ENCODE measurements around the gene OLAH. TPM values are rescaled to one million over a fixed set of nuclear protein-coding genes. Genes with fewer than 3 reads are reported as not detected.

OLAH gene
- total and polyA plus RNA-seq, 2 experiments from 2014 or later = not detected

DNA sequence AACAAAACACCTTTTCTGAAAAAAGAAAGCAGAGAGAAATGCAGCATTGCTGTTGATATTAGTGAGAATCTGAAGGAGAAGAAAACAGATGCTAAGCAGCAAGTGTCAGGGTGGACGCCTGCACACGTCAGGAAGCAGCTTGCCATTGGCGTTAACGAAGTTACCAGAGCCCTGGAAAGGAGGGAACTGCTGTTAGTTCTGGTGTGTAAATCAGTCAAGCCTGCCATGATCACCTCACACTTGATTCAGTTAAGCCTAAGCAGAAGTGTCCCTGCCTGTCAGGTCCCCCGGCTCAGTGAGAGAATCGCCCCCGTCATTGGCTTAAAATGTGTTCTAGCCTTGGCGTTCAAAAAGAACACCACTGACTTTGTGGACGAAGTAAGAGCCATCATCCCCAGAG, 59.8 kb downstream of the OLAH start:
- TF ChIP-seq EZH2phosphoT487 (IDR thresholded peaks at IDR 0.05; ENCODE audit: insufficient read depth, low read depth) (no peak), EZH2 (IDR thresholded peaks at IDR 0.05; ENCODE audit: insufficient read depth, poor library complexity, severe bottlenecking) (no peak)
- Histone ChIP-seq H3K4me3 (no peak overlapping the region), H3K9me2 (ENCODE audit: insufficient read depth) (no peaks in the 10 kb centered on the region), H3K27me3 (replicated peaks; ENCODE audit: insufficient read depth) (no peaks in the 10 kb centered on the region), H3K27ac (no peak overlapping the region), H2AFZ (no peak overlapping the region), H3K36me3 (ENCODE audit: low read depth) (peaks cover 40% of the 10 kb centered on the region), H3K79me2 (ENCODE audit: insufficient read depth) (peaks cover 67% of the 10 kb centered on the region), H3K9me3 (ENCODE audit: low read depth) (no peaks in the 10 kb centered on the region), H4K20me1 (ENCODE audit: insufficient read depth) (no peaks in the 10 kb centered on the region), H3K4me1 (ENCODE audit: insufficient read depth) (peaks cover 9% of the 10 kb centered on the region), H3K4me2 (ENCODE audit: unreplicated experiment) (no peak overlapping the region), H3K9ac (no peak overlapping the region), H3F3A (ENCODE audit: insufficient read depth) (peaks cover 22% of the 10 kb centered on the region)
- 91 to 94% methylated on average over 9 of the region's 9 CpGs for WGBS, 2 experiments (ENCODE audit: low coverage in 1 of 2, low lambda C conversion rate in 2 of 2, missing lambda C conversion rate in 2 of 2)
- in situ Hi-C loops (cut with MboI) = loop anchor here (25.0 kb wide), 1 partner anchor 591 kb away; no protein-coding TSS in a partner anchor
- no peak for DNase-seq

DNA sequence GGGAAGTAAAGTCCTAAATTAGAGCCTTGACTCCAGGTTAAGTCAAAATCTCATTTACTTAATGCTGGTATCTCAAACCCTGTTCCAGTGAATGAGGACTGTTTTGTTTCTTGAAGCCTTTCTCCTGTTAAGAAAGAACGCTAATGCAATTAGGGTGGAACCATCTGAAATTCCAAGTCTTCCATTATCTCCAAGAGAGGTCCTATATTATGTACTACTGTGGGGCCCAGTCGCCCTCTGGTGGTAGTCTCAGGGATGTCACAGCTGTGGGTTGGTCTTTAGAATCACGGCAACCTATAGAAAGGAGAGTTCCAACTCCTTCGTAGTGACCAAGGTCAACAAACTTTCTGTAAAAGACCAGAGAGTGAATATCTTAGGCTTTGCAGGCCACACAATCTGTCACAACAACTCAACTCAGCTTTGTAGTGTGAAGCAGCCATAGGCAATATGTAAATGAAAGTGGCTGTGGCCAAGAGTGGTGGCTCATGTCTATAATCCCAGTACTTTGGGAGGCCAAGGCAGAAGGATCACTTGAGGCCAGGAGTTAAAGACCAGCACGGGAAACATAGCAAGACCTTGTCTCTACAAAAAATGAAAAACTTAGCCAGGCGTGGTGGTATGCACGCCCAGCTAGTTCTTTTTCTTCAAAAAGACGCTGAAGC, 62.7 kb downstream of the OLAH start:
- peaks cover 32% of the 10 kb centered on the region for H3F3A ChIP-seq (ENCODE audit: insufficient read depth)
- H2AFZ ChIP-seq = peak overlapping the region; percentile 45
- in situ Hi-C loops (cut with MboI) = loop anchor here (25.0 kb wide), 1 partner anchor 594 kb away; no protein-coding TSS in a partner anchor
- H3K36me3 ChIP-seq (ENCODE audit: low read depth) = peaks cover 47% of the 10 kb centered on the region
- WGBS, 2 experiments (ENCODE audit: low coverage in 1 of 2, low lambda C conversion rate in 2 of 2, missing lambda C conversion rate in 2 of 2) = 43 to 45% methylated on average over 8 of the region's 8 CpGs
- TF ChIP-seq EZH2phosphoT487 (IDR thresholded peaks at IDR 0.05; ENCODE audit: insufficient read depth, low read depth) = no peak
- no peak for TF ChIP-seq EZH2 (IDR thresholded peaks at IDR 0.05; ENCODE audit: insufficient read depth, poor library complexity, severe bottlenecking)
- H3K79me2 ChIP-seq (ENCODE audit: insufficient read depth) = peaks cover 38% of the 10 kb centered on the region
- no peak overlapping the region for H3K27ac ChIP-seq
- H3K4me2 ChIP-seq (ENCODE audit: unreplicated experiment) = no peak overlapping the region
- no peak overlapping the region for H3K9ac ChIP-seq
- no peaks in the 10 kb centered on the region for H4K20me1 ChIP-seq (ENCODE audit: insufficient read depth)
- no peak overlapping the region for H3K4me3 ChIP-seq
- H3K27me3 ChIP-seq (replicated peaks; ENCODE audit: insufficient read depth) = no peaks in the 10 kb centered on the region
- H3K9me3 ChIP-seq (ENCODE audit: low read depth) = no peaks in the 10 kb centered on the region
- no peaks in the 10 kb centered on the region for H3K9me2 ChIP-seq (ENCODE audit: insufficient read depth)
- DNase-seq = peak; percentile 73
- H3K4me1 ChIP-seq (ENCODE audit: insufficient read depth) = no peaks in the 10 kb centered on the region

DNA sequence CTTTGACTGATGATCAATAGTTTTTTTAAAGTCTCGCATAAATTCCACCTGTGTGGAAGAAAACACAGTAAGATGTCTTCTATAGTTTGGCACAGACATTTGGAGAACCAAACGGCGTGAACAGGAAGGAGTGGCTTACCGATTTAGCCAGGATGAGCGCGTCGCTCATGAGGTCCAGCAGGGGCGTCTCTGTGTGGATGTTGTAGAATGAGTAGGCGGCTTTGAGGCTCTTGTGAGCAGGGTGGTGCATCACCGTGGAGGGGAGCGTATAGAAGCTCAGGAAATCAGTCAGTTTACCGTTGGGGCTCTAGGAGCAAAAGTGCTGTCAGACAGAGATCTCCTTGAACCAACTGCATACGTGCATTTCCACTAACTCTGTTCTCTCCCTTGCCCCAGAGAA, 68.9 kb downstream of the OLAH start:
- DNase-seq = no peak
- no peak for TF ChIP-seq EZH2phosphoT487 (IDR thresholded peaks at IDR 0.05; ENCODE audit: insufficient read depth, low read depth)
- no peak for TF ChIP-seq EZH2 (IDR thresholded peaks at IDR 0.05; ENCODE audit: insufficient read depth, poor library complexity, severe bottlenecking)
- Histone ChIP-seq H3K4me1 (ENCODE audit: insufficient read depth) (no peaks in the 10 kb centered on the region), H3K79me2 (ENCODE audit: insufficient read depth) (peaks cover 23% of the 10 kb centered on the region), H3K9me3 (ENCODE audit: low read depth) (no peaks in the 10 kb centered on the region), H3K4me3 (no peak overlapping the region), H3F3A (ENCODE audit: insufficient read depth) (peaks cover 16% of the 10 kb centered on the region; the same call in 1 of the 2 replicates), H4K20me1 (ENCODE audit: insufficient read depth) (no peaks in the 10 kb centered on the region), H2AFZ (no peak overlapping the region), H3K9me2 (ENCODE audit: insufficient read depth) (peaks cover 3% of the 10 kb centered on the region; the same call in 1 of the 2 replicates), H3K36me3 (ENCODE audit: low read depth) (peaks cover 32% of the 10 kb centered on the region), H3K4me2 (ENCODE audit: unreplicated experiment) (no peak overlapping the region), H3K27me3 (replicated peaks; ENCODE audit: insufficient read depth) (no peaks in the 10 kb centered on the region), H3K9ac (no peak overlapping the region), H3K27ac (no peak overlapping the region)
- 91 to 97% methylated on average over 13 of the region's 13 CpGs for WGBS, 2 experiments (ENCODE audit: low coverage in 1 of 2, low lambda C conversion rate in 2 of 2, missing lambda C conversion rate in 2 of 2)
- in situ Hi-C loops (cut with MboI) = loop anchor here (25.0 kb wide), 1 partner anchor 600 kb away; no protein-coding TSS in a partner anchor

DNA sequence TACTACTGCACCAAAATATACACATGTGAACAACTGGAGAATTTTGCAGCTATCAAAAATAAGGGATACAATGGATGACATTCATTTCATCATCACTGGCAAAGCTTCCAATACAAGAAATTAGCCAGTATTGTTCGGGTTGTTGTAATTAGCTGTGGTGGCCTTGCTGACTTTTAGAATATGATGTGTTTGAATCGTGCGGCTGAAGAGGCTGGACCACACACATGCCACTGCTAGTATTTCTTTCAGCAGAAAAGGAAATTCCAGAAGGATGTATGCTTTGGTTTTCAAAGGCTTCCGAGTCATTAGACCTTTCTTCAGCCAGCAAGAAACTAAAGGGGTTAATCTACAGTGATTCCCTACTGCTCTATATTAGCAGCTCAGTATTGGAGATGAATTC, 70.0 kb downstream of the OLAH start:
- Histone ChIP-seq H2AFZ (no peak overlapping the region), H3K36me3 (ENCODE audit: low read depth) (peaks cover 36% of the 10 kb centered on the region), H3K4me2 (ENCODE audit: unreplicated experiment) (no peak overlapping the region), H3K9ac (no peak overlapping the region), H3K27ac (no peak overlapping the region), H3F3A (ENCODE audit: insufficient read depth) (peaks cover 14% of the 10 kb centered on the region; the same call in 1 of the 2 replicates), H3K27me3 (replicated peaks; ENCODE audit: insufficient read depth) (no peaks in the 10 kb centered on the region), H3K9me3 (ENCODE audit: low read depth) (no peaks in the 10 kb centered on the region), H3K4me3 (no peak overlapping the region), H4K20me1 (ENCODE audit: insufficient read depth) (no peaks in the 10 kb centered on the region), H3K4me1 (ENCODE audit: insufficient read depth) (no peaks in the 10 kb centered on the region), H3K79me2 (ENCODE audit: insufficient read depth) (peaks cover 23% of the 10 kb centered on the region), H3K9me2 (ENCODE audit: insufficient read depth) (peaks cover 3% of the 10 kb centered on the region; the same call in 1 of the 2 replicates)
- DNase-seq = peak; percentile 20
- TF ChIP-seq EZH2phosphoT487 (IDR thresholded peaks at IDR 0.05; ENCODE audit: insufficient read depth, low read depth) (no peak), EZH2 (IDR thresholded peaks at IDR 0.05; ENCODE audit: insufficient read depth, poor library complexity, severe bottlenecking) (no peak)
- 69 to 79% methylated on average over 4 of the region's 4 CpGs for WGBS, 2 experiments (ENCODE audit: low coverage in 1 of 2, low lambda C conversion rate in 2 of 2, missing lambda C conversion rate in 2 of 2)
- in situ Hi-C loops (cut with MboI) = loop anchor here (25.0 kb wide), 1 partner anchor 601 kb away; no protein-coding TSS in a partner anchor

Measured in GM23248 (cell line).